HepG2 (cell line): ENCODE data around the gene KCNQ5. TPM values are rescaled to one million over a fixed set of nuclear protein-coding genes. Genes with fewer than 3 reads are reported as not detected.

Experiments
- ATAC-seq: fragments of 200-7000 bp; cut with Tn5 transposase; 3 replicates; pipeline ENCODE4 v1.9.1; 2020; ENCODE audit warnings: mild to moderate bottlenecking, moderate library complexity
- BruUV-seq: library from RNA; stranded (reverse); fragments of 400-500 nt; replicated peaks from 2 replicates; lab custom pipeline; 2021; lab: Mats Ljungman, UMichigan
- CTCF ChIA-PET: fragments of 300-600 bp; formaldehyde crosslinking; extraction: SDS; loops from one replicate; lab custom pipeline; 2021; ENCODE audit warnings: low total read pairs, inconsistent platforms, low intra/inter-chr PET ratio; lab: Yijun Ruan, JAX
- POLR2A ChIA-PET: fragments of 350-600 bp; sonication (Branson Sonifier 250); formaldehyde crosslinking; loops from one replicate; lab custom pipeline; 2020; ENCODE audit warnings: antibody characterized with exemption, inconsistent platforms; lab: Yijun Ruan, JAX
- DNase-seq: peaks from one replicate; pipeline ENCODE4 v3.0.0-alpha.2; 2015; ENCODE audit warnings: low spot score
- FAIRE-seq: peaks from 3 replicates; lab custom pipeline; 2011; peaks lifted over from hg19 to GRCh38; lab: Jason Lieb, UNC
- H2AFZ ChIP-seq: one replicate; pipeline ENCODE4 v1.6.1; 2011; ENCODE audit warnings: low read length, inconsistent platforms
- H3K27ac ChIP-seq: fragments of 300-600 bp; 3 replicates; pipeline ENCODE4 v1.8.0; 2011; ENCODE audit warnings: mixed run types, mild to moderate bottlenecking, mixed read lengths, low read length, inconsistent platforms; ENCODE audit not compliant: insufficient read depth; ENCODE audit errors: extremely low read length
- H3K27me3 ChIP-seq, 2 experiments: fragments of 200-600 bp in 1 of 2; 2 replicates in 1 of 2; 3 replicates in 1 of 2; pipeline versions ENCODE4 v1.6.0 to v1.8.0; 2011; ENCODE audit warnings: low read length in 2 of 2, mild to moderate bottlenecking in 2 of 2, moderate library complexity in 2 of 2, inconsistent platforms in 1 of 2; ENCODE audit not compliant: insufficient read depth in 2 of 2, control insufficient read depth in 1 of 2
- H3K36me3 ChIP-seq, 2 experiments: fragments of 200-600 bp in 1 of 2; replicated peaks in 1 of 2; 2 replicates in 1 of 2; 3 replicates in 1 of 2; pipeline versions ENCODE4 v1.5.1 to v1.8.0; 2011; ENCODE audit warnings: low read length in 2 of 2, inconsistent platforms in 1 of 2; ENCODE audit not compliant: insufficient read depth in 2 of 2, control insufficient read depth in 1 of 2
- H3K4me1 ChIP-seq: 2 replicates; pipeline ENCODE4 v1.5.1; 2012; ENCODE audit warnings: low read length, inconsistent platforms; ENCODE audit not compliant: insufficient read depth
- H3K4me2 ChIP-seq: 2 replicates; pipeline ENCODE4 v1.6.0; 2011; ENCODE audit warnings: low read depth, low read length, inconsistent platforms
- H3K4me3 ChIP-seq, 3 experiments: fragments of 200-600 bp in 1 of 3; sonication (generic), shearing (Covaris generic) in 1 of 3; replicated peaks in 1 of 3; 2 replicates each; pipeline ENCODE4 v1.5.1; 2011 to 2016; ENCODE audit warnings: low read length in 3 of 3, inconsistent platforms in 2 of 3, low read depth in 2 of 3, mild to moderate bottlenecking in 2 of 3, control low read depth in 1 of 3, mixed read lengths in 1 of 3; ENCODE audit not compliant: insufficient read depth in 1 of 3
- H3K79me2 ChIP-seq: one replicate; pipeline ENCODE4 v1.6.1; 2011; ENCODE audit warnings: low read length, inconsistent platforms; ENCODE audit not compliant: insufficient read depth
- H3K9ac ChIP-seq: 2 replicates; pipeline ENCODE4 v1.6.0; 2011; ENCODE audit warnings: mild to moderate bottlenecking, low read depth, low read length, inconsistent platforms; ENCODE audit not compliant: insufficient read depth
- H3K9me3 ChIP-seq: 2 replicates; pipeline ENCODE4 v1.5.1; 2012; ENCODE audit warnings: mild to moderate bottlenecking, low read length
- H4K20me1 ChIP-seq: 2 replicates; pipeline ENCODE4 v1.6.0; 2011; ENCODE audit warnings: inconsistent platforms, mild to moderate bottlenecking, low read length, moderate library complexity; ENCODE audit not compliant: insufficient read depth
- GATAD1 ChIP-seq: IDR thresholded peaks from 2 replicates; pipeline ENCODE4 v1.6.1; 2016; ENCODE audit warnings: missing genetic modification reagents, missing compliant biosample characterization
- MBNL3 ChIP-seq: fragments of 250-450 bp; sonication (Bioruptor Pico); conservative IDR thresholded peaks from 2 replicates; pipeline ENCODE4 v1.8.0; 2022; ENCODE audit warnings: mild to moderate bottlenecking, inconsistent platforms
- NFE2L2 ChIP-seq: fragments of 150-350 bp; IDR thresholded peaks from 2 replicates; pipeline ENCODE4 v1.6.1; 2014; ENCODE audit warnings: low read length
- SRSF9 ChIP-seq: fragments of 200-400 bp; formaldehyde crosslinking; IDR thresholded peaks from 2 replicates; pipeline ENCODE4 v1.6.1; 2018; ENCODE audit warnings: borderline replicate concordance, mild to moderate bottlenecking, low read depth, low read length; ENCODE audit not compliant: insufficient read depth, poor library complexity, severe bottlenecking
- ZBTB38 ChIP-seq: sonication (generic); formaldehyde crosslinking; IDR thresholded peaks from 2 replicates; pipeline ENCODE4 v1.5.1; 2020; ENCODE audit warnings: mild to moderate bottlenecking, missing genetic modification reagents
- ZNF329 ChIP-seq: sonication (generic); formaldehyde crosslinking; IDR thresholded peaks from 2 replicates; pipeline ENCODE4 v1.9.0; 2021; ENCODE audit warnings: low read depth, mild to moderate bottlenecking, missing genetic modification reagents
- ZNF563 ChIP-seq: sonication (generic); formaldehyde crosslinking; IDR thresholded peaks from 2 replicates; pipeline ENCODE4 v1.8.0; 2022; ENCODE audit warnings: mild to moderate bottlenecking, moderate library complexity, missing genetic modification reagents
- ZNF569 ChIP-seq: sonication (generic); formaldehyde crosslinking; IDR thresholded peaks from 2 replicates; pipeline ENCODE4 v1.5.0; 2020; ENCODE audit warnings: mild to moderate bottlenecking, missing genetic modification reagents, moderate library complexity, borderline replicate concordance
- ZNF7 ChIP-seq: IDR thresholded peaks from 2 replicates; pipeline ENCODE4 v1.6.1; 2016; ENCODE audit warnings: missing biosample characterization, missing genetic modification reagents
- WGBS: methylation state at CpG from one replicate; pipeline ENCODE4 v1.1.6; 2017; ENCODE audit warnings: low lambda C conversion rate; 5-methylcytosine and 5-hydroxymethylcytosine counted together
- in situ Hi-C: cut with HindIII; loops from 2 replicates; pipeline ENCODE4 v1.10.0; 2017; ENCODE audit warnings: low pct_unique_long_range_greater_than_20kb; ENCODE audit not compliant: extremely low pct_ligation_motif_present
- intact Hi-C: fragments of 100-400 bp; cut with micrococcal nuclease; formaldehyde crosslinking; loops from one replicate; pipeline ENCODE4 v1.10.0; 2022; ENCODE audit not compliant: unreplicated experiment
- polyA plus RNA-seq, 8 experiments: library from polyadenylated mRNA; depleted of rRNA in 3 of 8; stranded (reverse) in 7 of 8; unstranded in 1 of 8; fragments of >200 nt; fragmentation: Illumina TruSeq in 4 of 8; extraction: Trizol in 4 of 8; gene quantifications; 2 replicates each; pipeline versions ENCODE4 v1.2.1 to v1.2.3, GENCODE V29; 2011 to 2016; ENCODE audit warnings: low read depth in 4 of 8, missing spikeins in 1 of 8, mixed read lengths in 1 of 8; ENCODE audit not compliant: insufficient read depth in 1 of 8
- total RNA-seq, 5 experiments: library from RNA; depleted of rRNA; stranded (reverse); fragments of >200 nt; fragmentation: Illumina TruSeq; extraction: Trizol; gene quantifications; 2 replicates each; pipeline ENCODE4 v1.2.3, GENCODE V29; 2016; ENCODE audit warnings: low read depth in 1 of 5
- TF ChIP-seq, protein P1 (sequence below): sonication (generic); formaldehyde crosslinking; IDR thresholded peaks from 2 replicates; pipeline ENCODE4 v1.4.0; 2020; ENCODE audit warnings: missing genetic modification reagents
- TF ChIP-seq, protein P2 (sequence below): sonication (generic); formaldehyde crosslinking; IDR thresholded peaks from 2 replicates; pipeline ENCODE4 v1.5.0; 2020; ENCODE audit warnings: mild to moderate bottlenecking, missing genetic modification reagents, moderate library complexity
- TF ChIP-seq, protein P3 (sequence below): sonication (generic); formaldehyde crosslinking; IDR thresholded peaks from one replicate; pipeline ENCODE4 v1.5.1; 2020; ENCODE audit warnings: mild to moderate bottlenecking, missing genetic modification reagents; ENCODE audit errors: not compliant biosample characterization

The KCNQ5 gene
- total and polyA plus RNA-seq, 2 of the 13 experiments (the other 11 are each of a cell fraction or from before 2014, with no cell fraction given) = 0.04 TPM; not detected in 1

DNA sequence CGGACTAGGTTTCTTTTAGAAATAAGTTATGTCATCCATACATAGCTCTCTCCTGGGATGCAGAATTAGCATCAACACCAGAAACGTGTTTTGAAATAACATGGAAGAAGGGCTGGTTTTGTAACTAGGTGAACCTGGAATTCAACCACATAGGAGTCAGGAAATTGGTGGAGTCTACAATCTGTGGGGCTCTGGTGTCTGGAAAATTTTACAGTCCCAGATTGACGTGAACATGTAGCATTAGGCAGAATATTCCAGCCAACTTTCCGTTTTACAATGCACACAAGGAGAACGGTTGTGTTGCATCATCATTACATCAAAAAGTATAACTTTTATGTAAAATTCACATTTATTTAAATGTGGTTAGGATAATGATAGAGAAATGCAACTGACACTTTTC is 1.9 kb downstream of the KCNQ5 start:
- POLR2A ChIA-PET = no interaction called here
- no peaks in the 10 kb centered on the region for H3K36me3 ChIP-seq
- H3K9ac ChIP-seq = no peak overlapping the region
- BruUV-seq = no TSS peak
- peaks cover 4 to 25% of the 10 kb centered on the region in 2 experiments; a peak in 3 of 5 replicates for H3K27me3 ChIP-seq
- H3K9me3 ChIP-seq = no peaks in the 10 kb centered on the region
- in situ Hi-C loops = no loop called here
- WGBS = 3% methylated on average over 5 of the region's 5 CpGs
- no peak overlapping the region for H2AFZ ChIP-seq
- CTCF ChIA-PET = no interaction called here
- no peaks in the 10 kb centered on the region for H3K4me1 ChIP-seq
- FAIRE-seq (no peak), DNase-seq (no peak), ATAC-seq (no peak)
- H3K4me3 ChIP-seq = no peak overlapping the region
- no peaks in the 10 kb centered on the region; the same call in 1 of the 2 replicates for H4K20me1 ChIP-seq
- H3K4me2 ChIP-seq = no peak overlapping the region
- no peak overlapping the region for H3K27ac ChIP-seq
- H3K79me2 ChIP-seq = no peaks in the 10 kb centered on the region
- intact Hi-C loops = loop anchor here (1.0 kb wide), 1 partner anchor 506 kb away; no protein-coding TSS in a partner anchor
- no peak for TF ChIP-seq ZBTB38
- TF ChIP-seq ZNF569 (CRISPR knock-in tag) = no peak
- TF ChIP-seq SRSF9 = no peak
- TF ChIP-seq, protein P1, sequence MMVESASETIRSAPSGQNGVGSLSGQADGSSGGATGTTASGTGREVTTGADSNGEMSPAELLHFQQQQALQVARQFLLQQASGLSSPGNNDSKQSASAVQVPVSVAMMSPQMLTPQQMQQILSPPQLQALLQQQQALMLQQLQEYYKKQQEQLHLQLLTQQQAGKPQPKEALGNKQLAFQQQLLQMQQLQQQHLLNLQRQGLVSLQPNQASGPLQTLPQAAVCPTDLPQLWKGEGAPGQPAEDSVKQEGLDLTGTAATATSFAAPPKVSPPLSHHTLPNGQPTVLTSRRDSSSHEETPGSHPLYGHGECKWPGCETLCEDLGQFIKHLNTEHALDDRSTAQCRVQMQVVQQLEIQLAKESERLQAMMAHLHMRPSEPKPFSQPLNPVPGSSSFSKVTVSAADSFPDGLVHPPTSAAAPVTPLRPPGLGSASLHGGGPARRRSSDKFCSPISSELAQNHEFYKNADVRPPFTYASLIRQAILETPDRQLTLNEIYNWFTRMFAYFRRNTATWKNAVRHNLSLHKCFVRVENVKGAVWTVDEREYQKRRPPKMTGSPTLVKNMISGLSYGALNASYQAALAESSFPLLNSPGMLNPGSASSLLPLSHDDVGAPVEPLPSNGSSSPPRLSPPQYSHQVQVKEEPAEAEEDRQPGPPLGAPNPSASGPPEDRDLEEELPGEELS (CRISPR knock-in tag) = no peak
- no peak for TF ChIP-seq ZNF7 (CRISPR knock-in tag)
- TF ChIP-seq, protein P2, sequence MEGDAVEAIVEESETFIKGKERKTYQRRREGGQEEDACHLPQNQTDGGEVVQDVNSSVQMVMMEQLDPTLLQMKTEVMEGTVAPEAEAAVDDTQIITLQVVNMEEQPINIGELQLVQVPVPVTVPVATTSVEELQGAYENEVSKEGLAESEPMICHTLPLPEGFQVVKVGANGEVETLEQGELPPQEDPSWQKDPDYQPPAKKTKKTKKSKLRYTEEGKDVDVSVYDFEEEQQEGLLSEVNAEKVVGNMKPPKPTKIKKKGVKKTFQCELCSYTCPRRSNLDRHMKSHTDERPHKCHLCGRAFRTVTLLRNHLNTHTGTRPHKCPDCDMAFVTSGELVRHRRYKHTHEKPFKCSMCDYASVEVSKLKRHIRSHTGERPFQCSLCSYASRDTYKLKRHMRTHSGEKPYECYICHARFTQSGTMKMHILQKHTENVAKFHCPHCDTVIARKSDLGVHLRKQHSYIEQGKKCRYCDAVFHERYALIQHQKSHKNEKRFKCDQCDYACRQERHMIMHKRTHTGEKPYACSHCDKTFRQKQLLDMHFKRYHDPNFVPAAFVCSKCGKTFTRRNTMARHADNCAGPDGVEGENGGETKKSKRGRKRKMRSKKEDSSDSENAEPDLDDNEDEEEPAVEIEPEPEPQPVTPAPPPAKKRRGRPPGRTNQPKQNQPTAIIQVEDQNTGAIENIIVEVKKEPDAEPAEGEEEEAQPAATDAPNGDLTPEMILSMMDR (CRISPR knock-in tag) = no peak
- no peak for TF ChIP-seq ZNF563 (CRISPR knock-in tag)
- no peak for TF ChIP-seq ZNF329 (CRISPR knock-in tag)
- no peak for TF ChIP-seq GATAD1
- TF ChIP-seq MBNL3 (CRISPR knock-in tag) = no peak
- TF ChIP-seq, protein P3, sequence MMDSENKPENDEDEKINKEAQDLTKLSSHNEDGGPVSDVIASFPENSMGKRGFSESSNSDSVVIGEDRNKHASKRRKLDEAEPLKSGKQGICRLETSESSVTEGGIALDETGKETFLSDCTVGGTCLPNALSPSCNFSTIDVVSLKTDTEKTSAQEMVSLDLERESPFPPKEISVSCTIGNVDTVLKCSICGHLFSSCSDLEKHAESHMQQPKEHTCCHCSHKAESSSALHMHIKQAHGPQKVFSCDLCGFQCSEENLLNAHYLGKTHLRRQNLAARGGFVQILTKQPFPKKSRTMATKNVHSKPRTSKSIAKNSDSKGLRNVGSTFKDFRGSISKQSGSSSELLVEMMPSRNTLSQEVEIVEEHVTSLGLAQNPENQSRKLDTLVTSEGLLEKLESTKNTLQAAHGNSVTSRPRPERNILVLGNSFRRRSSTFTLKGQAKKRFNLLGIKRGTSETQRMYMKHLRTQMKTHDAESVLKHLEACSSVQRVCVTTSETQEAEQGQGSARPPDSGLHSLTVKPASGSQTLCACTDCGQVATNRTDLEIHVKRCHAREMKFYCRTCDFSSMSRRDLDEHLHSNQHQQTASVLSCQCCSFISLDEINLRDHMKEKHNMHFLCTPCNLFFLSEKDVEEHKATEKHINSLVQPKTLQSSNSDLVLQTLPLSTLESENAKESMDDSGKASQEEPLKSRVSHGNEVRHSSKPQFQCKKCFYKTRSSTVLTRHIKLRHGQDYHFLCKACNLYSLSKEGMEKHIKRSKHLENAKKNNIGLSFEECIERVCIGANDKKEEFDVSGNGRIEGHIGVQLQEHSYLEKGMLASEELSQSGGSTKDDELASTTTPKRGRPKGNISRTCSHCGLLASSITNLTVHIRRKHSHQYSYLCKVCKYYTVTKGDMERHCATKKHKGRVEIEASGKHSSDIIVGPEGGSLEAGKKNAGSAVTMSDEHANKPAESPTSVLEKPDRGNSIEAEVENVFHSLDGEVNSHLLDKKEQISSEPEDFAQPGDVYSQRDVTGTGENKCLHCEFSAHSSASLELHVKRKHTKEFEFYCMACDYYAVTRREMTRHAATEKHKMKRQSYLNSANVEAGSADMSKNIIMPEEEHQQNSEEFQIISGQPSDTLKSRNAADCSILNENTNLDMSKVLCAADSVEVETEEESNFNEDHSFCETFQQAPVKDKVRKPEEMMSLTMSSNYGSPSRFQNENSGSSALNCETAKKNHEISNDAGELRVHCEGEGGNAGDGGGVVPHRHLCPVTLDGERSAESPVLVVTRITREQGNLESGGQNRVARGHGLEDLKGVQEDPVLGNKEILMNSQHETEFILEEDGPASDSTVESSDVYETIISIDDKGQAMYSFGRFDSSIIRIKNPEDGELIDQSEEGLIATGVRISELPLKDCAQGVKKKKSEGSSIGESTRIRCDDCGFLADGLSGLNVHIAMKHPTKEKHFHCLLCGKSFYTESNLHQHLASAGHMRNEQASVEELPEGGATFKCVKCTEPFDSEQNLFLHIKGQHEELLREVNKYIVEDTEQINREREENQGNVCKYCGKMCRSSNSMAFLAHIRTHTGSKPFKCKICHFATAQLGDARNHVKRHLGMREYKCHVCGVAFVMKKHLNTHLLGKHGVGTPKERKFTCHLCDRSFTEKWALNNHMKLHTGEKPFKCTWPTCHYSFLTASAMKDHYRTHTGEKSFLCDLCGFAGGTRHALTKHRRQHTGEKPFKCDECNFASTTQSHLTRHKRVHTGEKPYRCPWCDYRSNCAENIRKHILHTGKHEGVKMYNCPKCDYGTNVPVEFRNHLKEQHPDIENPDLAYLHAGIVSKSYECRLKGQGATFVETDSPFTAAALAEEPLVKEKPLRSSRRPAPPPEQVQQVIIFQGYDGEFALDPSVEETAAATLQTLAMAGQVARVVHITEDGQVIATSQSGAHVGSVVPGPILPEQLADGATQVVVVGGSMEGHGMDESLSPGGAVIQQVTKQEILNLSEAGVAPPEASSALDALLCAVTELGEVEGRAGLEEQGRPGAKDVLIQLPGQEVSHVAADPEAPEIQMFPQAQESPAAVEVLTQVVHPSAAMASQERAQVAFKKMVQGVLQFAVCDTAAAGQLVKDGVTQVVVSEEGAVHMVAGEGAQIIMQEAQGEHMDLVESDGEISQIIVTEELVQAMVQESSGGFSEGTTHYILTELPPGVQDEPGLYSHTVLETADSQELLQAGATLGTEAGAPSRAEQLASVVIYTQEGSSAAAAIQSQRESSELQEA (CRISPR knock-in tag) = no peak
- TF ChIP-seq NFE2L2 = no peak
